Erythroblast (primary cell): ENCODE data around the gene ZNF581.

Experiments
- GATA1 ChIP-seq: IDR thresholded peaks from 2 replicates; pipeline ENCODE4 v1.6.1; 2011; ENCODE audit warnings: low read depth, mild to moderate bottlenecking, control low read depth, low read length, moderate library complexity
- POLR2A ChIP-seq: IDR thresholded peaks from 2 replicates; pipeline ENCODE4 v1.6.1; 2011; ENCODE audit warnings: mild to moderate bottlenecking, low read length

DNA sequence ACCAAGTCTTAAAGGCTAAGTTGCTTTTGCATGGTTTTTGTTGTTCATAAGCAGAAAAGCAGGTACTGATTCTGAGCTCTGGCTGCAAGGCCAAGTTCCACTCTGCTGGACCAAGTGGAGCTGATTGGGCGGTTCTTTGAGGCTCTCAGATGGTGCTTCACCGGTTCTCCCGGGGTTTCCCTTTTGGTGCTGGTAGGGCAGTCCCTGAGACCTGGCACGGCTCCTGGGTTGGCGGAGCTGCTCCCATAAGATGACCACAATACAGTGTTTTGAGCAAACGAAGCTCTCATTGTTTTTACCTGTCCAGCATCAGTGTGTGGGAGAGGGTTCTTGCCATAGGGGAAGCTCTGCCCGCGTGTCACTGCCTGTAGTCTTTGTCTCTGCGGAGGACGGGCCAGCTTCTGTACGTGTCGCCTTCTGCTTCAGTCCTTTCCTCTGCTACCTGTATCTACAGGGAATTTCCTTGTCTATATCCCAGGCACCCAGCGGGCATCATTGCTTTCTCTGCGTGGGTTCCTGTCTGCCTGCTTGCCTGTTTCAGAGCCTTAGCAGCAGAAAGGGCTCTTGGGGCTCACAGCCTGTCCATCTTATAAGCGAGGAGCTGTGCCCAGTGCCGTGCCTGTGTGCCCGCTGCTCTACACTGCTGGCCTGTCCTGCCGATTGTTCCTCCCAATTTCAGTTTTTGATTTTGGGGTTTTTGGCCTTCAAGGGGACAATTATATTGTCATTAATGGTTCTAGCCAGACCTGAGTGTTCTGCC lies 13.7 kb downstream of the ZNF581 start:
- TF ChIP-seq POLR2A, result no peak
- TF ChIP-seq GATA1, result no peak
